GM03348 (cell line): ENCODE measurements around the gene CSTA.
A peak's percentile ranks its signal among the peaks of the same experiment; 100 is the strongest.

Source experiments
- DNase-seq: peaks from one replicate; pipeline ENCODE4 v3.0.0; 2012; ENCODE audit warnings: low spot score

CSTA gene

GRCh38 chr3:122322095-122323075 is 2.7 kb upstream of the CSTA start:
- no peak for DNase-seq

GRCh38 chr3:122325769-122326168 is 721 bp downstream of the CSTA start:
- no peak for DNase-seq

- DNase-seq: no peak
Observed at GRCh38 chr3:122331886-122332285, 6.8 kb downstream of the CSTA start.

GRCh38 chr3:122332551-122332950 is 7.5 kb downstream of the CSTA start:
- no peak for DNase-seq

GRCh38 chr3:122342803-122343202 is 17.8 kb downstream of the CSTA start:
- no peak for DNase-seq

GRCh38 chr3:122343654-122344053 is 18.6 kb downstream of the CSTA start:
- no peak for DNase-seq

- DNase-seq: no peak
Observed at GRCh38 chr3:122349171-122349570, 24.1 kb downstream of the CSTA start.

GRCh38 chr3:122350814-122351418 is 25.9 kb downstream of the CSTA start:
- DNase-seq: peak; percentile 45

- no peak for DNase-seq
Observed at GRCh38 chr3:122351612-122352011, 26.6 kb downstream of the CSTA start.

GRCh38 chr3:122353215-122353614 is 28.2 kb downstream of the CSTA start:
- DNase-seq: no peak

- DNase-seq: no peak
Observed at GRCh38 chr3:122353893-122354401, 28.9 kb downstream of the CSTA start.

GRCh38 chr3:122355612-122356011 is 30.6 kb downstream of the CSTA start:
- DNase-seq: no peak

- DNase-seq: peak; percentile 42
Observed at GRCh38 chr3:122356402-122356801, 31.4 kb downstream of the CSTA start.

GRCh38 chr3:122357828-122358702 is 33.0 kb downstream of the CSTA start:
- no peak for DNase-seq

- no peak for DNase-seq
Observed at GRCh38 chr3:122358703-122359032, 33.6 kb downstream of the CSTA start.

- DNase-seq: no peak
Observed at GRCh38 chr3:122362026-122362425, 37.0 kb downstream of the CSTA start.

GRCh38 chr3:122364490-122364889 is 39.4 kb downstream of the CSTA start:
- DNase-seq: no peak

GRCh38 chr3:122365073-122365472 is 40.0 kb downstream of the CSTA start:
- no peak for DNase-seq

- DNase-seq: peak; percentile 9
Observed at GRCh38 chr3:122365582-122366378, 40.7 kb downstream of the CSTA start.

GRCh38 chr3:122366379-122366749 is 41.3 kb downstream of the CSTA start:
- DNase-seq: no peak

GRCh38 chr3:122374034-122374433 is 49.0 kb downstream of the CSTA start:
- DNase-seq: no peak

GRCh38 chr3:122377975-122378374 is 52.9 kb downstream of the CSTA start:
- no peak for DNase-seq
